Stimulated activated naive CD8-positive, alpha-beta T cell treated with anti-CD3 and anti-CD28 coated beads, Interleukin-15, Interleukin-2, amounts not matched to agents 100 ng/mL and 50 ng/mL, for 24 hours (primary cell): Measurements from ENCODE around the gene PCARE.

ENCODE experiments used
- H3K27ac Mint-ChIP-seq: one replicate; pipeline ENCODE4 v1.8.0; 2021; ENCODE audit warnings: mild to moderate bottlenecking, mixed read lengths
- H3K27me3 Mint-ChIP-seq: one replicate; pipeline ENCODE4 v1.8.0; 2021; ENCODE audit warnings: mixed read lengths
- H3K36me3 Mint-ChIP-seq: one replicate; pipeline ENCODE4 v1.8.0; 2021; ENCODE audit warnings: low read depth, mixed read lengths
- H3K4me1 Mint-ChIP-seq: one replicate; pipeline ENCODE4 v1.8.0; 2021; ENCODE audit warnings: low read depth, mixed read lengths
- H3K4me3 Mint-ChIP-seq: one replicate; pipeline ENCODE4 v1.8.0; 2021; ENCODE audit warnings: mild to moderate bottlenecking, mixed read lengths
- H3K9me3 Mint-ChIP-seq: one replicate; pipeline ENCODE4 v1.8.0; 2021; ENCODE audit warnings: mixed read lengths

Gene PCARE

DNA sequence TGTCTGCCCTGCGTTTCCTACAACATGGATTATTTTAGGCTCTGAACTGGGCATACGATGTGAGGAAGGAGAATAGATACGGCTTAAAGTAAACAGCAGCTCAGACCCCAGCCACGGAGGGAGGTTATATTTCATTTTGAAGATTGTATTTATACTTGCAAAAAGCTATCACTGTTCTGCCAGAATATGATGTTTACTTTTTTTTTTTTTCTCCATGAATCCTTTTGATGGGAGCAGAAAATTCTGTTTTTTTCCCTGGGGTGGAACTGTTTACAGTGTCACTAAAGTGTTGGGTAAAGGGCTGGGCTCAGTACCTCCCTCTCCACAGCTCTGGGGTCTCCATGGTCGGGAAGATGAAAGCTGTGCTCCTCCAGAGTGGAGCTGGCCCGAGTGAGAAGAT, 13.1 kb downstream of the PCARE start:
- no peaks in the 10 kb centered on the region for H3K9me3 Mint-ChIP-seq
- H3K4me3 Mint-ChIP-seq = no peak overlapping the region
- peaks cover 25% of the 10 kb centered on the region for H3K4me1 Mint-ChIP-seq
- H3K27me3 Mint-ChIP-seq = no peaks in the 10 kb centered on the region
- H3K27ac Mint-ChIP-seq = no peak overlapping the region
- H3K36me3 Mint-ChIP-seq = no peaks in the 10 kb centered on the region

DNA sequence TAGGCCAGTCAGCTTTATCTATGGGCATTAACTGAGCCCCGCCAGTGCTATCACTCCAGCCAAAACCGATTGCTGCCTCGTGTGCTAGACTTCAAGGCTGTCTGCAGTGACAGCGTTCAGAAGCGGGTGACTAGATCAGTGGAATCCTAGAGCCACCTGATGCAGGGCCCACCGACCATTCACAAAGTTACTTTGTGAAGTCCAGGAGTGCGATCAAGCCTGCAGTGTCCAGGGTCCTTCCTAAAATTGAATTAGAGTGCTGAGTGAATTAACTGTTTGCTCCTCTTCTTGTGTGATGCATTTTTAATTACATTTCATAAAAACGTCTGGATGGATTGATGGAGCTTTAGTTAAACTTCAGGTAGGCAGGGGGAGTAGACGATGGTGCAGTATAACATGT, 13.9 kb downstream of the PCARE start:
- Mint-ChIP-seq H3K4me1 (peaks cover 25% of the 10 kb centered on the region), H3K36me3 (no peaks in the 10 kb centered on the region), H3K9me3 (no peaks in the 10 kb centered on the region), H3K27ac (no peak overlapping the region), H3K4me3 (no peak overlapping the region), H3K27me3 (no peaks in the 10 kb centered on the region)

DNA sequence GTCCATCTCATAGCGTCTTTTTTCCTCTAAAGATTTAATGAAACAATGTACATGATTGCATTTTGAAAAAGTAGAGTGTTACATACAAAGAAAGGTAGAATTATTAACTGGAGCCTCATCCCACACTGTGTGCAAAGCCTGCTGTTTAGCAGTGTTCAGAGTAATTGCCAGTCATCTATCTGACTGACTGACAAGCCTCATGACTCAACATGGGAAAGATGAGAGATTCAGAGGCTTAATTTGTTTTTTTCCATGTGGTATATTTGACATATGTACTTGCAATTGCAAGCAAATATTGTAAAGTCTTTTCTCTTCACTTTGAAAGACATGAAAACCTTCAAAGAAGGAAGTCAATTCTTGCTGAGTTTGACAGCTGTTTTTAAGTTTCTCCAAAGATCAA, 14.7 kb downstream of the PCARE start:
- H3K27ac Mint-ChIP-seq = no peak overlapping the region
- no peaks in the 10 kb centered on the region for H3K27me3 Mint-ChIP-seq
- no peaks in the 10 kb centered on the region for H3K9me3 Mint-ChIP-seq
- H3K4me1 Mint-ChIP-seq = peaks cover 25% of the 10 kb centered on the region
- H3K36me3 Mint-ChIP-seq = no peaks in the 10 kb centered on the region
- no peak overlapping the region for H3K4me3 Mint-ChIP-seq

DNA sequence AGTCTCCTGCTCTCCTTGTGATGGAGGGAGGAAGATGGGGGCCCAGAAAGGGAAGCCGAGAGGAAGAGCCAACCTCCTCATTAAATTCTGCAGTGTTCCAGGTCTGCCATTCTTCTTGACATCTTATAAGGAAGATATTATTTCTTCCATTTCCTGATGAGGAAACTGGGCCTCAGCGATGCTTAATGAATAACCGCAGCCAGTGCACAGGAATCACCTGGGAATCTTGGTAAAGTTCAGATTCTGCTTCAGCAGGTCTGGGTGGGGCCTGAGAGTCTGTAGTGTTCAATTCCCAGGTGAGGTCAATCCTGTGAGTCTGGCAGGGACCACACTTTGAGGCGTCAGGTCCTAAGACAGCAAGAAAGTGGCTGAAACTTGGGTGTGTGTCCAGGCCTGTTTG, 17.3 kb downstream of the PCARE start:
- peaks cover 25% of the 10 kb centered on the region for H3K4me1 Mint-ChIP-seq
- no peaks in the 10 kb centered on the region for H3K36me3 Mint-ChIP-seq
- H3K27me3 Mint-ChIP-seq = no peaks in the 10 kb centered on the region
- H3K4me3 Mint-ChIP-seq = no peak overlapping the region
- no peak overlapping the region for H3K27ac Mint-ChIP-seq
- no peaks in the 10 kb centered on the region for H3K9me3 Mint-ChIP-seq

DNA sequence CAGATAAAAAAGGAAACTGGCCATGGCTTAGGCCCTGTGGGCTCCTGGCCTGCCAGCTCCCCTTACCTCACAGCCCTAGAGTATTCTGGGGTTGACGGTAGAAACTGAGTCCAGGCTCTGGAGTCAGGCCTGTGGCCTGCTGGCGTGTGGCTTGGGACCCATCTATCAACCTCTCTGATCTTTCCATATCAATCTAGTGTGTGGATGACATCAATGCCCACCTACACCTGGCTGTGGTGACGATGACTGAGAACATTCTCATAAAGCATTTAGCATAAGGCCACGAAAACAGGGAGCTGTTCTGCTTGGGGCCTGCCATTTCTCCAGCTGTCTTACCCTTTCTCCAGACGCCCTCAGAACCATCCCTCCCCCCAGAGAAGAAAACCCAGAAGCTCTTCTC, 17.9 kb downstream of the PCARE start:
- no peaks in the 10 kb centered on the region for H3K27me3 Mint-ChIP-seq
- no peak overlapping the region for H3K4me3 Mint-ChIP-seq
- no peak overlapping the region for H3K27ac Mint-ChIP-seq
- H3K4me1 Mint-ChIP-seq = peaks cover 25% of the 10 kb centered on the region
- H3K36me3 Mint-ChIP-seq = no peaks in the 10 kb centered on the region
- no peaks in the 10 kb centered on the region for H3K9me3 Mint-ChIP-seq

DNA sequence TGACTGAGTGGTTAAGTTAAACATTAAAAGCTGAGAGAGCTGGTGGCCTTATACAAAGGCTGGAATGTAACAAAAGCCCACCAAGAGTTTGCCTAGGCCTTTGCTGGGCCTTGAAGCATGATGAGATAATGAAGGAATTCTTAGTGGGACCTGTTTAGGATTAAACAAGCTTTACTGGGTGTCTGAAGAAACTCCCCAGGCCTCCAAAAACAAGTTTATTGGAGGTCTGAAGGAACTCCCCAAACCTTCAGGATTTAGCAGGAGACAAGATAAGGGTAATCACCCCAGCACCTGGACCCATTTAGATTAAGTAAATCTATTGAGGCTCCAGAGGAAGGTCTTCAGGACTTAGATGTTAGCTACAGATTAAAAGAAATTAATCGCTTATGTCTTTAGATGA, 18.7 kb downstream of the PCARE start:
- Mint-ChIP-seq H3K27me3 (no peaks in the 10 kb centered on the region), H3K4me3 (no peak overlapping the region), H3K4me1 (peaks cover 25% of the 10 kb centered on the region), H3K9me3 (no peaks in the 10 kb centered on the region), H3K27ac (no peak overlapping the region), H3K36me3 (no peaks in the 10 kb centered on the region)

DNA sequence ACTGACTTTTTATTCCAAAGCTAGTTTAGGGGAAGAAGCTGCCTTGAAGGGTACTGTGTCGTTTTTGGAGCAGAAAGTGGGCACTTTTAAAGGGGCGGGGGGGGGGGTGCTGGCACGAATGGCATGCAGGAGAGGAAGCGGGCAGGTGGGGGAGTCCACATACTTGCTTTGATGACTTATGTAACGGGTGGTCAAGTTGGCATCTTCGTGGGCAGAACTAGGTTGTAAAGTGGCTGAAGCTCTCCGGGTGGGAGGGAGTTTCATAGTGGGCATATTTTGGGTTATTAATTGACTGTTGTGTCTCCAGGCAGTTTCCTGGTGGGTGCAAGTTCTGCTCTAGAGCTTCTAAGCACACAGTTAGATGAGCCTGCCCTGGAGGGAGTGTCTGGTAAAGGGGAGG, 19.9 kb downstream of the PCARE start:
- no peak overlapping the region for H3K4me3 Mint-ChIP-seq
- no peaks in the 10 kb centered on the region for H3K9me3 Mint-ChIP-seq
- H3K27me3 Mint-ChIP-seq = no peaks in the 10 kb centered on the region
- H3K4me1 Mint-ChIP-seq = peaks cover 14% of the 10 kb centered on the region
- no peak overlapping the region for H3K27ac Mint-ChIP-seq
- no peaks in the 10 kb centered on the region for H3K36me3 Mint-ChIP-seq

DNA sequence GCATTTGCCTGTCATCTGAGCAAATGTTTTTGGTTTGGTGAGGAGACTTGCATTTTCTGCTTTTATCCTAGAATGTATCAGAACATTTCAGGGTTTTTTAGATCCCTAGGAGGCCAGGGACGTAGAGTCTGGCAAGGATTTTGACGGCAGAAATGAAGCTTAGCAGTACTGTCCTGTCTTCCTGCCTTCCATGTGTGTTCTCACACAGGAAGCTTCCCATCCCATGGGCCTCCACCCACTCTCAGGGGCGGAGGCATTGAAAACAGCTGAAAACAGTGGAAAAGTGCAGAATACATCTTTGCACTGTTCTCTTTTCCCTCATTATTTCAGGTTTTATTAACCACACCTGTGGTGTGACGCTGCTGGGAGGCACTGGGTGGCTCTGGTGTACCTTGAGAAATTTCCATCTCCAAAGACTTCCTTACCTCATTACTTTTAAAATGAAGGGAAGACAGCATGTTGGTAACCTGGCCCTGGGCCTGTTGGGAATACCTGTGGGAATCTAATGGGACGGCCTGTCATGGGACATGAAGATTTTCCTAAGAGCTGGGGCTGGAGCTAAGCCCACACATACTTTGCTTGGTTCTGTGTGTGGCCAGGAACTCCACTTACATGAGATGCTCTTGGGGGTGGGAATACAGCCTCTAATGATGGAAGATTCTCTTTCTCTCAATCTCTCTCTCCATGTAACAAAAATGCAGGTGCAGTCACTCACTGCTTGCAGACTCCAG, 20.5 kb downstream of the PCARE start:
- Mint-ChIP-seq H3K9me3 (no peaks in the 10 kb centered on the region), H3K36me3 (no peaks in the 10 kb centered on the region), H3K4me3 (no peak overlapping the region), H3K27me3 (no peaks in the 10 kb centered on the region), H3K27ac (no peak overlapping the region), H3K4me1 (peaks cover 8% of the 10 kb centered on the region)

DNA sequence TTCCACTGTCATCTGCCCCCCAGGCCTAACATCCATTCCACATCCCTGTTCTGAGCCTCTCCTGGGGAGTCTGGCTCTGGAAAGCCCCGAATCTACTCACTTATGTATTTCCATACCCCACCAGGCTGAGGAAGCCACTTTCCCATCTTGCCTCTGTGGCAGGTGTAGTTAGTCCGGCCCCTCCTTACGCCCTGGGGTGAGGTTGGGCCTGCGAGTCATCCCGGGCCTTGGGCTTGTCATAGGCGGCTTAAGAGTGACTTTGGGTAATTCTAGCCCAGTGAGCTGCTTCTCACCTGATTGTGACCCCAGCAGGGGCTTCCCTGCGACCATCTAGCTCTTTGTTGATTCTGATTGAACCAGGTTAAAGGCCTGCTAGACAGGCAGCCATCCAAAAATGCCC, 21.1 kb downstream of the PCARE start:
- H3K4me3 Mint-ChIP-seq = no peak overlapping the region
- no peaks in the 10 kb centered on the region for H3K27me3 Mint-ChIP-seq
- H3K36me3 Mint-ChIP-seq = no peaks in the 10 kb centered on the region
- no peak overlapping the region for H3K27ac Mint-ChIP-seq
- H3K9me3 Mint-ChIP-seq = no peaks in the 10 kb centered on the region
- peaks cover 6% of the 10 kb centered on the region for H3K4me1 Mint-ChIP-seq

DNA sequence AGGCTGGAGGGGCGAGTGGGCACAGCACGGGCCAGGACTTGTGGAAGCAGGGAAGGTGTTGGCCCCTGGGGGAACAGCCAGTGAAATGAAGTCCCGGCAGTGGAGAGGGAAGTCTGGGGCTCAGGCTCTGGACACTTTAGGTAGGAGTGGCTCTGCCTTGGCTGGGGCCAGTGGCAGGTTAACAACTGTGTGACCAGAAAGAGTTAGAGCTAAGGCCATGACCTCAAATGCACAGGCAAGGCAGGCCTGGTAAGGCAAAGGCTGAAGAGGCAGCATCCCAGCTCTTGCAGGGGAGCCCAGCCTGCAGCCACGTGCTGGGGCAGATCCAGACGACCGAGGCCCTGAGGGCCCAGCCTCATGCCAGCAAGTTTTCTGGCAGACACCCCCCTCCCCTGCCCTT, 21.5 kb downstream of the PCARE start:
- H3K36me3 Mint-ChIP-seq = no peaks in the 10 kb centered on the region
- H3K4me3 Mint-ChIP-seq = no peak overlapping the region
- peaks cover 6% of the 10 kb centered on the region for H3K4me1 Mint-ChIP-seq
- no peaks in the 10 kb centered on the region for H3K27me3 Mint-ChIP-seq
- H3K27ac Mint-ChIP-seq = no peak overlapping the region
- no peaks in the 10 kb centered on the region for H3K9me3 Mint-ChIP-seq

DNA sequence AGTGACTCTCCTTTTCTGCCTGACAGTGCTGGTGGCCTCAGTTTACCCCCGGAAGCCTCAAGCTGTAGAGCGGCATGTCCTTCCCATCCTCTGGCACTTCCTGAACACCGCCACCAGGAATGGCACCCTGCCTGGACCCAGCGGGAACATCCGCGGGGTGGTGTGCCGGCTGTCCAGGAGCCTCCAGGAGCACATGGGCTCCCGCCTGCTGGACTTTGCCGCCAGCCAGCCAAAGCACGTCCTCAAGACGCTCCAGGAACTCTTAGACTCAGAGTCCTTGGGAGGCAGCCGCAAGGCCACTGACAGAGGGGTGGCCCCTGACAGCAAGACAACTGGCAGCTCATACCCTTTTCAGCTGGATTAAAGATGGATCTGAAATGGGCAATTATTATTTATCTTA, 22.6 kb downstream of the PCARE start:
- H3K9me3 Mint-ChIP-seq = no peaks in the 10 kb centered on the region
- no peaks in the 10 kb centered on the region for H3K27me3 Mint-ChIP-seq
- no peak overlapping the region for H3K27ac Mint-ChIP-seq
- no peak overlapping the region for H3K4me3 Mint-ChIP-seq
- peaks cover 4% of the 10 kb centered on the region for H3K4me1 Mint-ChIP-seq
- H3K36me3 Mint-ChIP-seq = no peaks in the 10 kb centered on the region

DNA sequence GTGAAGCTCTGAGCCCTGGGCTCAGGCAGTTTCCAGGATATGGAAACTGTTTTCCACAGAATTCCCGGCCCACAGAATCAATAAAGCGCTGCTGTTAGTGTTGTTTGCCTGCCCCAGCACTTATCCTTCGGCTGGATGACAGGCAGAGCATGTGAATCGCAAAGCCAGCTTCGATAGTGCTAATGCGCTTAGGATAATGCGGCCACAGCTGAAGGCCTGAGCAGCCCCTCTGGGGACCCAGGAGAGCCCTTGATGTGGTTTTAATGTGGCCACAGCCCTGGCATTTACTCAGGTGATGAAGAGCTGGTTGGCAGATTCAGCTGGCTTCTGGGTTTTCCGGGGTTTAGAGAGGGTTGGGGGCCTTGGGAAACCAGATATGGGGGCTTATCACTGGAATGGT, 23.7 kb downstream of the PCARE start:
- Mint-ChIP-seq H3K4me1 (no peaks in the 10 kb centered on the region), H3K27ac (no peak overlapping the region), H3K27me3 (no peaks in the 10 kb centered on the region), H3K9me3 (no peaks in the 10 kb centered on the region), H3K36me3 (no peaks in the 10 kb centered on the region), H3K4me3 (no peak overlapping the region)

DNA sequence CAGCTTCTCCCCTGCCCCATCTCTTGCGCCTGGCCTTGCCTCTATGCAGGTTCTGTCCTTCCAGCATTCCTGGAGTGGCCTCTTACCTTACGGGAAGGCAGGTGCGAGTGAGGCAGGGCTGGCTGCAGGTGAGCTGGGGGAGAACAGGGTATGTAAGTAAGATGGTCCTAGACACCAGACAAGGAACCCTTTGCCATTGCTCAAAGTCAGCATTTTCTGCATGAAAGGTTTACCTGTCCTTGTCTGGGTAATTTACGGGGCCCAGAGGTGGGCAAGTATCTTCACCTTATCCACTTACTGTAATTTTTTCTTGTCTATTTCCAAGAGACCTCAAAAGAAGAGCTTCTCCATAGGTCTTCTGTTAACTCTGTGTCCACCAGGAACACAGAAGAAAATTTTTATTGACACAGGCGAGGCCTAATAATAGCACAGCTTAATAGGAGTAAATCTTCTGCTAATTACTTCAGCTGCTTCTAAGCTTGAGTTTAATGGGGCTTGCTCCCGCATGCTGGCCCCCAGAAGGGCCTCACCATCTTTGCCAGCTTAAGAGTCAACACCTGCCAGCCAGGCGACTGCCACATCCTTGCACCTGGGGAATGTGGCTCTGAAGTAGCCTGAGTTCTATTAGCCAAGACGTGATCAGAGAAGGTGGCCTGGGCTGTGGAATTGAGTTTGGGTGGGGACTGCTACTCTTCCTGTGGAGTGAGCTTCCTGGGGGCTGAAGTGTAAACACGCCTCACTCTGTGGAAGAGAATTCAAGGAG, 27.1 kb downstream of the PCARE start:
- no peaks in the 10 kb centered on the region for H3K36me3 Mint-ChIP-seq
- H3K4me1 Mint-ChIP-seq = no peaks in the 10 kb centered on the region
- H3K9me3 Mint-ChIP-seq = no peaks in the 10 kb centered on the region
- H3K27ac Mint-ChIP-seq = no peak overlapping the region
- no peaks in the 10 kb centered on the region for H3K27me3 Mint-ChIP-seq
- H3K4me3 Mint-ChIP-seq = no peak overlapping the region

DNA sequence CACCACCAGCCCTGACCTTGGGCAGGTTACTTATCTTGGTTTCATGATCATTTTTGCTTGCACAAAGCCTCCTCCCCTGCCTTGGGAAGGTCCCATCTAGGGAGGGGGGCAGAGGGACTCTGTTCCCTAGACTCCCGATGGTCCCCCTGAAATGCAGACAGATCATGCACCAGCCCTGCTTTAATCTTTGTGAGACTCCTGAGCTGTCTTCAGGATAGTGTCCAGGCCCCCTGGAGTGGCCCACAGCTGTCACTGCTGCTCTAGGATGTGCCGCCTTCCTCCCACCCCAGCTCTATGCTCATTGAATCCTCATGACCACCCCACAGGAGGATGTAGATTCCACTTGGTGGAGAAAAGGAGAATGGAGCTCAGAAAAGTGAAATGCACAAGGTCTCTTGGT, 28.0 kb downstream of the PCARE start:
- H3K4me3 Mint-ChIP-seq = no peak overlapping the region
- no peaks in the 10 kb centered on the region for H3K9me3 Mint-ChIP-seq
- no peak overlapping the region for H3K27ac Mint-ChIP-seq
- H3K36me3 Mint-ChIP-seq = no peaks in the 10 kb centered on the region
- H3K27me3 Mint-ChIP-seq = no peaks in the 10 kb centered on the region
- no peaks in the 10 kb centered on the region for H3K4me1 Mint-ChIP-seq

DNA sequence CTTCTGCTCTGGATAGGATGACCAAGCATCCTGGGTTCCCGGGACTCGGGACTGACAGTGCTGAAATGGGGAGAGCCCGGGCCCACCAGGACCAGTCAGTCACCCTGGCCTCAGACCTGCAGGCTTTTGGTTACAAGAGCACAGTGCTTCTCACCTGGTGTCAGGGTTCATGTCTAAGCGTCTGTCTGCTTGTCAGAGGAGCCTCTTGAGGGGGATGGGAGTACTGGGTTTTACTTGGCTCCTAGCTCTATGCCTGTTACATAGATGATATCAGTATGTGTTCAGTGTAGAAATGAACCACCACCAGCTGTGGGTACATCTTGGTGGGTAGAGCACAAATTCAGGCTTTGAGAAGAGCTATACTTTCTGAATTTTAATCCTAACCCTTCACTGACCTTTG, 29.9 kb downstream of the PCARE start:
- no peak overlapping the region for H3K4me3 Mint-ChIP-seq
- no peak overlapping the region for H3K27ac Mint-ChIP-seq
- no peaks in the 10 kb centered on the region for H3K9me3 Mint-ChIP-seq
- H3K27me3 Mint-ChIP-seq = no peaks in the 10 kb centered on the region
- H3K4me1 Mint-ChIP-seq = no peaks in the 10 kb centered on the region
- no peaks in the 10 kb centered on the region for H3K36me3 Mint-ChIP-seq

DNA sequence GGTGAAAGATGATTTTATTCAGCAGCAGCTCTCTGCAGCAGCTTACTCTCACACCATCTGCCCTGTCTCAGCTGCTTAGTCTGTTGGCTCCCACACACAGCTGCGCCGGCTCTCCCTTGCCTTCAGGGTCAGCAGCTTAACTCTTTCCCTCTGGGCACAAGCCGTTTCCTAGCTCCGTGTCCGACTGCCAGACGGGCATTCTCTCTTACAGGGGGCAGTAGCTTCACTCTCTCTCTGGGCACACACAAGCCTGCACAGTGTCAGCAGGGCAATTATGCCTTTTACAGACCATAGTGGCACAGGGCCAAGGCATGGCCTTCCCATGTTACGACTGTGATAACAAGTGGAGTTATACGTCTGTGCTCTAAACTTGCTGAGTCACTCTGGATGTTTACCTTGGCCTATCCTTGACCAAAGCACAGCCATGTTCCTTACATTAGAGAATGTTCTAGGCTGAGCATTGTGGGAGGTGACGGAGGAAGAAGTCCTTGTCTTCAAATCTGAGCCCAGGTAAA, 31.7 kb downstream of the PCARE start:
- Mint-ChIP-seq H3K36me3 (no peaks in the 10 kb centered on the region), H3K27ac (no peak overlapping the region), H3K27me3 (no peaks in the 10 kb centered on the region), H3K4me1 (no peaks in the 10 kb centered on the region), H3K4me3 (no peak overlapping the region), H3K9me3 (no peaks in the 10 kb centered on the region)
